ENCODE measurements around the gene GRIA4.

Gene GRIA4

GRCh38 chr11:105811242-105811641, 201.4 kb downstream of the GRIA4 start:
- H3K36me3 ChIP-seq (ENCODE audit: insufficient read depth, low read length) = no peaks in the 10 kb centered on the region
- H3K9ac ChIP-seq (ENCODE audit: low read depth, low read length) = no peak overlapping the region
- no peaks in the 10 kb centered on the region for H3K9me3 ChIP-seq (ENCODE audit: control insufficient read depth, insufficient read depth, low read length)
- no peaks in the 10 kb centered on the region for H3K4me1 ChIP-seq (ENCODE audit: insufficient read depth, low read length)

DNA sequence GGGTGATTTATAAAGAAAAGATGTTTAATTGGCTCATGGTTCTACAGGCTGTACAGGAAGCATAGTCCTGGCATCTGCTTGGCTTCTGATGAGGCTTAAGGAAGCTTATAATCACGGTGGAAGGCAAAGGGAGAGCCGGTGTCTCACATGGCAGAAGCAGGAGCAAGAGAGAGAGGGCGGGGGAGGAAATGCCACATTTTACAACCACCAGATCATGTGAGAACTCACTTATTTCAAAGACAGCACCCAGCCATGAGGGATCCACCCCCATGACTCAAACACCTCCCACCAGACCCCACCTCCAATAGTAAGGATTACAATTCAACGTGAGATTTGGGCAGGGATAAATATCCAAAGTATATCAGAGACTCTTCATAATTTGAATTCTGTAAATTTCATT, 211.5 kb downstream of the GRIA4 start:
- Histone ChIP-seq H3K4me1 (ENCODE audit: insufficient read depth, low read length) (peaks cover 14% of the 10 kb centered on the region; the same call in 1 of the 2 replicates), H3K36me3 (ENCODE audit: insufficient read depth, low read length) (no peaks in the 10 kb centered on the region), H3K9me3 (ENCODE audit: control insufficient read depth, insufficient read depth, low read length) (no peaks in the 10 kb centered on the region), H3K9ac (ENCODE audit: low read depth, low read length) (peak overlapping the region; percentile 26; the same call in 1 of the 2 replicates)

GRCh38 chr11:105821781-105822180, 211.9 kb downstream of the GRIA4 start:
- Histone ChIP-seq H3K4me1 (ENCODE audit: insufficient read depth, low read length) (peaks cover 14% of the 10 kb centered on the region; the same call in 1 of the 2 replicates), H3K36me3 (ENCODE audit: insufficient read depth, low read length) (no peaks in the 10 kb centered on the region), H3K9me3 (ENCODE audit: control insufficient read depth, insufficient read depth, low read length) (no peaks in the 10 kb centered on the region), H3K9ac (ENCODE audit: low read depth, low read length) (peak overlapping the region; percentile 26; the same call in 1 of the 2 replicates)

DNA sequence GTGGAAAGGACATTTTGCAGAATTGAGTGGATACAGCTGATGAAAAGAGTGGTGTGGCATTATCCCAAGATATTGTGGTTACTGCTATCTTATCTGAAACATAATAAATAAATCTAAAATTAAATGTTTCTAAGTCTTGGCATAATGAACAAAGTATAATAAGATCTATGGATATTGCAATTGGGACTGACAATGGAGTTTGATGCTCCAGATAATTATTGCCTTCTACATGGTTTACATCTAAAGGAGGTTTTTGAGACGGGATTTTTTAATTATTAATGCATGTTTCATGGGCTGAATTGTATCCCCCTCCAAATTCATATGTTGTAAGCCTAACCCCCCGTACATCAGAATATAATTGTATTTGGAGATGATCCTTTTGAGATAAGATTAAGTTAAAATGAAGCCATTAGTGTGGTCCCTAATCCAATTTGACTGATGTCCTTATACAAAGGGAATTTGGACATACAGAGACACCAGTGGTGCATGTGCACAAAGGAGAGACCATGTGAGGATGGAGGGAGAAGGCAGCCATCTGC, 213.7 kb downstream of the GRIA4 start:
- H3K9ac ChIP-seq (ENCODE audit: low read depth, low read length) = no peak overlapping the region
- no peaks in the 10 kb centered on the region for H3K9me3 ChIP-seq (ENCODE audit: control insufficient read depth, insufficient read depth, low read length)
- H3K4me1 ChIP-seq (ENCODE audit: insufficient read depth, low read length) = peaks cover 14% of the 10 kb centered on the region; the same call in 1 of the 2 replicates
- H3K36me3 ChIP-seq (ENCODE audit: insufficient read depth, low read length) = no peaks in the 10 kb centered on the region

DNA sequence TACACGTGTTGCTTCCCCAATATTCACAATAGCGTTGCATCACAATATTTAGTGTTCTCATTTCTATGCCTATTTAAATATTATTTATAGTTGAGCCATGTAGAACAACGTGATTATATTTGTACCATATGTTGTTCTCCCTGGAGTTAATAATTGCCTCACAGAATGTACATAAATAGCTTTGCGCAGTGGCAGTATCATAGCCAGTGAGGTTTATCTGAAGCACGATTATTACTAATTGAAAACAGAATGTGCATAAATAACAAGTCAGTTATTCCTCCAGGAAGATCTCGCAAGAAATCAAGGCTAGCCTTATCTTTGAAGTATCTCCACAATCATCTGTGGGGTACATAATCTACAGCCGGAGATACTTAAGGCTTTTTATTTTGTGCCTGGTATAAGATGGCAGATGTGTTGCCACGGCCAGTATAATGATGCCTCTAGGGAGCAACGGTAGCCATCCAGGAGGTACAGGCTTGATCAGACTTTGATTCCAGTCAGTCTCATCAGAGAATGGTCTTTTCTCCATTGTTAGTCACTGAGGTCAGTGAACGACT, 214.7 kb downstream of the GRIA4 start:
- H3K36me3 ChIP-seq (ENCODE audit: insufficient read depth, low read length) = no peaks in the 10 kb centered on the region
- peaks cover 14% of the 10 kb centered on the region; the same call in 1 of the 2 replicates for H3K4me1 ChIP-seq (ENCODE audit: insufficient read depth, low read length)
- no peak overlapping the region for H3K9ac ChIP-seq (ENCODE audit: low read depth, low read length)
- H3K9me3 ChIP-seq (ENCODE audit: control insufficient read depth, insufficient read depth, low read length) = no peaks in the 10 kb centered on the region

DNA sequence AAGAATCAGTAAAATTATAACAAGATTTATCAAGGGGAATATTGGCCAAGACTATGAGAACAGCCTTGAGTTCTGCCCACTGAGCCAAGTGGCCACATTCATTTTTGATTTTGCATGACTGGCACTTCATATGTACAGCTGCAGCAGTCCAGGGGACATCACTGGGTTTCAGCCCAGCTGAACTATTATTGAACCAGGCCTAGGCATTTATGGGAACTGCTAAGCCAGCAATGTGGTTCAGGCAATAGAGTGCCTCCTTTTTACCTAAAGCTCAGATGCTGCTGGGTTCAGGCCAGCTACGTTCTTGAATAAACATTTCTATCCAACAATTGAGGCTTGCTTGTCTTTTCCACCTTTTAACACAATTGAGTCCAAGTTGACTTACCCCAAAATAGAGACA, 215.3 kb downstream of the GRIA4 start:
- Histone ChIP-seq H3K4me1 (ENCODE audit: insufficient read depth, low read length) (peaks cover 14% of the 10 kb centered on the region; the same call in 1 of the 2 replicates), H3K36me3 (ENCODE audit: insufficient read depth, low read length) (no peaks in the 10 kb centered on the region), H3K9me3 (ENCODE audit: control insufficient read depth, insufficient read depth, low read length) (no peaks in the 10 kb centered on the region), H3K9ac (ENCODE audit: low read depth, low read length) (no peak overlapping the region)

GRCh38 chr11:105827906-105828305, 218.0 kb downstream of the GRIA4 start:
- H3K9ac ChIP-seq (ENCODE audit: low read depth, low read length) = no peak overlapping the region
- H3K4me1 ChIP-seq (ENCODE audit: insufficient read depth, low read length) = peaks cover 6% of the 10 kb centered on the region; the same call in 1 of the 2 replicates
- H3K9me3 ChIP-seq (ENCODE audit: control insufficient read depth, insufficient read depth, low read length) = no peaks in the 10 kb centered on the region
- H3K36me3 ChIP-seq (ENCODE audit: insufficient read depth, low read length) = no peaks in the 10 kb centered on the region

DNA sequence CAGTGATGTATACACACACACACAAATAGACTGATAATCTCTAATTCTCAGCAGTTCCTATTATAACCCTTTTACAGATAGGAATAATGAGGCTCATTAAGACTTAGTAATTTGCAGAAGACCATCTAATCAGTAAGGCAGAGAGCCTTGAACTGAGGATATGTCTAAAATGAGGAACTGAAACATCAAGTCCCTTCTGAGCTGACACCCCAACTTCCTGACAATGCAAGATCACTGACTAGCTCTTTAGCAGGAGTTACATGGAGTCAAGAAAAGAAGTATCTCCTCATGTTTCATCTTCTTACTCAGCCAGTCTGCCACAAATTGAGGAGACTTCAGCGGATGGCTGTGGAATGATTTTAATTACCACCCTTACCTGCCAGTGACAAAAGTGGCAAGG, 219.2 kb downstream of the GRIA4 start:
- Histone ChIP-seq H3K4me1 (ENCODE audit: insufficient read depth, low read length) (peaks cover 6% of the 10 kb centered on the region; the same call in 1 of the 2 replicates), H3K9ac (ENCODE audit: low read depth, low read length) (no peak overlapping the region), H3K36me3 (ENCODE audit: insufficient read depth, low read length) (no peaks in the 10 kb centered on the region), H3K9me3 (ENCODE audit: control insufficient read depth, insufficient read depth, low read length) (no peaks in the 10 kb centered on the region)

DNA sequence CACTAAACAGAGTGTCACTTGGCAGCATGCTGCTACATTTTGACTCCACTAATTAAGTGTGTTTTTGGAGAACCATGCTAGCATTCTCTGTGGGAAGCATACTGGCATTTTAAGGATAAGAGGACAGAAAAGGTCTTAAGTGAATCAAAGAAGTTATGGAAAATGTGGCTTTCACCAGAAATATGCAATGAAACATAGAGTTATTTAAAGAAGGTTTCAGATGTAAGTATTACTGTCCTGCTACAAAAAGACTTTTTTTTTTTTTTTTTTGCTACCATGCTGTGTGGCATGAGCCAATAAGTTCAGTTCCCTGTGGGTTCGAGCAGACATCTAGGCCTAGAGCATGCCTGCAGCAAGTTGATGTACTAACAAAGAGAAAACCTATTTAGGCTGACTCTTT, 224.6 kb downstream of the GRIA4 start:
- Histone ChIP-seq H3K36me3 (ENCODE audit: insufficient read depth, low read length) (no peaks in the 10 kb centered on the region), H3K9me3 (ENCODE audit: control insufficient read depth, insufficient read depth, low read length) (no peaks in the 10 kb centered on the region), H3K4me1 (ENCODE audit: insufficient read depth, low read length) (peaks cover 6% of the 10 kb centered on the region; the same call in 1 of the 2 replicates), H3K9ac (ENCODE audit: low read depth, low read length) (no peak overlapping the region)

DNA sequence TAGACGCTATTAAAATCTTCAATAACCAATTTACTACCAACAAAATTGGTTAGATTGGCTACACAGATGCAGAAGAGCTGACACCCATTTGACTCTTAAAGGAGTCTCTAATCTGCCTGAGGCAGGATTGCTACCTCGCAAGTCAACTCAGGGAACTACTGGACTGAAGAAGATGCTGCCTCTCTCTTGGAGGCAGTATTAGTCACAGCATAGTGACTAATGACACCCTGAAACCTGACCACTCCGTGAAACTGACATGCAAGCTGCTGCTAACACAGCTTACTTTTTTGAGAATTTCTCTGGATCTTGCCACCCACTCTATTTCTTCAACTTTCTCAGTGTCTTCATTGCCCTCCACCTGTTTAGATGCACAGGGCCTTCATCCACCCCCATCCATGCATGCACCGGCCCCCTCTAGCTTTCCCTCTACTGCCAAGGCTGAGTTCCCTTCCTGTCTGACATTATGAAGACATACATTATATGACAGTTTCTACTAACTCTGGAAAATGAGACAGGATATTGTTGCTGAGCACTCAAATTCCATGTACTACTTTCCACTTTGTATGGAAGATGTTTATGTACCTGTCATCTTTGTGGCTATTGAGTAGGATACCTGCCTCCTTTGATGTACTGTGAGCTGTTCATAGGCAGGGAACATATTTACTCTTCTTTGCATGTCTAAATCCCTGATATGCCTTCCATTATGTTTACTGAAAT, 229.0 kb downstream of the GRIA4 start:
- no peaks in the 10 kb centered on the region for H3K36me3 ChIP-seq (ENCODE audit: insufficient read depth, low read length)
- H3K9me3 ChIP-seq (ENCODE audit: control insufficient read depth, insufficient read depth, low read length) = no peaks in the 10 kb centered on the region
- H3K4me1 ChIP-seq (ENCODE audit: insufficient read depth, low read length) = no peaks in the 10 kb centered on the region
- no peak overlapping the region for H3K9ac ChIP-seq (ENCODE audit: low read depth, low read length)

- H3K9ac ChIP-seq (ENCODE audit: low read depth, low read length) = no peak overlapping the region
- H3K36me3 ChIP-seq (ENCODE audit: insufficient read depth, low read length) = no peaks in the 10 kb centered on the region
Measured at GRCh38 chr11:105840391-105840790, 230.5 kb downstream of the GRIA4 start.

GRCh38 chr11:105852403-105852802, 242.5 kb downstream of the GRIA4 start:
- Histone ChIP-seq H3K36me3 (ENCODE audit: insufficient read depth, low read length) (no peaks in the 10 kb centered on the region), H3K9ac (ENCODE audit: low read depth, low read length) (no peak overlapping the region), H3K4me1 (ENCODE audit: insufficient read depth, low read length) (no peaks in the 10 kb centered on the region), H3K9me3 (ENCODE audit: control insufficient read depth, insufficient read depth, low read length) (no peaks in the 10 kb centered on the region)

More at GRCh38 chr11:105840391-105840790, 230.5 kb downstream of the GRIA4 start:
- Histone ChIP-seq H3K4me1 (ENCODE audit: insufficient read depth, low read length) (no peaks in the 10 kb centered on the region), H3K9me3 (ENCODE audit: control insufficient read depth, insufficient read depth, low read length) (no peaks in the 10 kb centered on the region)

- no peaks in the 10 kb centered on the region for H3K36me3 ChIP-seq (ENCODE audit: insufficient read depth, low read length)
- no peaks in the 10 kb centered on the region for H3K4me1 ChIP-seq (ENCODE audit: insufficient read depth, low read length)
- H3K9me3 ChIP-seq (ENCODE audit: control insufficient read depth, insufficient read depth, low read length) = no peaks in the 10 kb centered on the region
- no peak overlapping the region for H3K9ac ChIP-seq (ENCODE audit: low read depth, low read length)
Measured at GRCh38 chr11:105854269-105854668, 244.4 kb downstream of the GRIA4 start.

DNA sequence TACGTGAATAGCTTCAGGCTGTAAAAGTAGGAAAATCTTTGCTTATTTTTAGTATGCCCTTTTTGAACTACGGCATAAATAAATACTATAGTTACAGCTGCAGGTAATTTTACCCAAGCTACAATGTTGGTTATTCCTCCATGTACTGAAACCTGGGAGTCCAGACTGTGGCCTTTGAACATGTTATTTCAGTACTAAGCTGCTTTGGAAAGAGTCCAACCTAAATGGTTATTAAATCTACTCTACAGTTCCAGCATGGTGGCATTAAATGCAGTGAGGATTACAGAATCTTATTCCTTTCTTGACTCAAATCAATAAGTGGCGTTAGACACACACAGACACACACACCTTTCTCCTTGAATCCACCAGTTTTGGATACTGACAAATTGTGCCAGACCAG, 247.1 kb downstream of the GRIA4 start:
- Histone ChIP-seq H3K4me1 (ENCODE audit: insufficient read depth, low read length) (no peaks in the 10 kb centered on the region), H3K9me3 (ENCODE audit: control insufficient read depth, insufficient read depth, low read length) (no peaks in the 10 kb centered on the region), H3K36me3 (ENCODE audit: insufficient read depth, low read length) (no peaks in the 10 kb centered on the region), H3K9ac (ENCODE audit: low read depth, low read length) (no peak overlapping the region)

DNA sequence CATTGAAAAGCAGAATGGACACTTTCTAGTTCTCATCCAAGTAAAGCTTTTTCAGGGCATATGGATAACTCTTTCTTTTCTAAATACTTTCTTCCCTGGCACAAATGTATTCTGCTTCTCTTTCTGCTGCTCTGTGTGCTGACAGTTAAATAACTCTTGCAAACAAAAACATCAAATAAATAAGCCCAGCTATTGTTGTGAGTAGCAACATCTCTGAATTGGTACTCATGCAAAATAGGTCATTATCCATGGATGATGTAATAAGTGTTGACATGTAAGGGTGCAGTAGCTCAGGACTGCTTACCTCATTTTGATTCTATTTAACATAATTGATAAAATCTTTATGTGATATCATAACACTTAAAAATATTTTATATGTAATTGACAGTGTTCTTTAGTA, 247.9 kb downstream of the GRIA4 start:
- no peaks in the 10 kb centered on the region for H3K9me3 ChIP-seq (ENCODE audit: control insufficient read depth, insufficient read depth, low read length)
- no peaks in the 10 kb centered on the region for H3K4me1 ChIP-seq (ENCODE audit: insufficient read depth, low read length)
- no peaks in the 10 kb centered on the region for H3K36me3 ChIP-seq (ENCODE audit: insufficient read depth, low read length)
- H3K9ac ChIP-seq (ENCODE audit: low read depth, low read length) = no peak overlapping the region
